ENCODE data around the gene EIF4G3. TPM values are rescaled to one million over a fixed set of nuclear protein-coding genes. Genes with fewer than 3 reads are reported as not detected.
"Not testable (repeated sequence)": the region's sequence is repeated elsewhere in the genome, so short reads cannot be mapped to it uniquely, and the experiment has no call there.

Gene EIF4G3
- total RNA-seq, 1 donor from 2014 or later, result 97.4 TPM

DNA sequence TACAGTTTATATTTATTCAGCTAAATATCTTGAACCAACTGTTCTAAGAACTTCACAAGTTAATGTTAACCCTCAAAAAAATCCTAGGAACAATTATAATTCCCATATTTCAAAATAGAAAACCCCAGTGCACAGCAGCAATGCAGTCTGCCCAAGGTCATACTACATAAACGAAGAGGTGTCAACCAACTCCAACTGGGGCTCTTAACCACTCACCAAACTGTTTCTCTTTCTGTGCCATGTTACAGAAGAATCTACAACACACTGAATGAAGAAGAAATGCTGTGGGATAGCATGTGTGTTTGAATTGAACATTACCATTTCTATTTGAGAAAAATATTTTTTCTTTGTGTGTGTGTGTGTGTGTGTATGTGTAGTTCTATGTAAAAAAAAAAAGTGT is 35.7 kb downstream of the EIF4G3 start:
- no peak for DNase-seq (ENCODE audit: low spot score, unreplicated experiment)
- Mint-ChIP-seq H3K4me1 (ENCODE audit: low read depth) (peaks cover 2% of the 10 kb centered on the region), H3K9me3 (ENCODE audit: low read depth) (no peaks in the 10 kb centered on the region), H3K27ac (no peak overlapping the region), H3K4me3 (ENCODE audit: low read depth) (no peak overlapping the region), H3K36me3 (ENCODE audit: insufficient read depth) (peaks cover 9% of the 10 kb centered on the region), H3K27me3 (no peaks in the 10 kb centered on the region)
- TF ChIP-seq, protein P1, sequence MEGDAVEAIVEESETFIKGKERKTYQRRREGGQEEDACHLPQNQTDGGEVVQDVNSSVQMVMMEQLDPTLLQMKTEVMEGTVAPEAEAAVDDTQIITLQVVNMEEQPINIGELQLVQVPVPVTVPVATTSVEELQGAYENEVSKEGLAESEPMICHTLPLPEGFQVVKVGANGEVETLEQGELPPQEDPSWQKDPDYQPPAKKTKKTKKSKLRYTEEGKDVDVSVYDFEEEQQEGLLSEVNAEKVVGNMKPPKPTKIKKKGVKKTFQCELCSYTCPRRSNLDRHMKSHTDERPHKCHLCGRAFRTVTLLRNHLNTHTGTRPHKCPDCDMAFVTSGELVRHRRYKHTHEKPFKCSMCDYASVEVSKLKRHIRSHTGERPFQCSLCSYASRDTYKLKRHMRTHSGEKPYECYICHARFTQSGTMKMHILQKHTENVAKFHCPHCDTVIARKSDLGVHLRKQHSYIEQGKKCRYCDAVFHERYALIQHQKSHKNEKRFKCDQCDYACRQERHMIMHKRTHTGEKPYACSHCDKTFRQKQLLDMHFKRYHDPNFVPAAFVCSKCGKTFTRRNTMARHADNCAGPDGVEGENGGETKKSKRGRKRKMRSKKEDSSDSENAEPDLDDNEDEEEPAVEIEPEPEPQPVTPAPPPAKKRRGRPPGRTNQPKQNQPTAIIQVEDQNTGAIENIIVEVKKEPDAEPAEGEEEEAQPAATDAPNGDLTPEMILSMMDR (IDR thresholded peaks at IDR 0.05; ENCODE audit: unreplicated experiment), result no peak

DNA sequence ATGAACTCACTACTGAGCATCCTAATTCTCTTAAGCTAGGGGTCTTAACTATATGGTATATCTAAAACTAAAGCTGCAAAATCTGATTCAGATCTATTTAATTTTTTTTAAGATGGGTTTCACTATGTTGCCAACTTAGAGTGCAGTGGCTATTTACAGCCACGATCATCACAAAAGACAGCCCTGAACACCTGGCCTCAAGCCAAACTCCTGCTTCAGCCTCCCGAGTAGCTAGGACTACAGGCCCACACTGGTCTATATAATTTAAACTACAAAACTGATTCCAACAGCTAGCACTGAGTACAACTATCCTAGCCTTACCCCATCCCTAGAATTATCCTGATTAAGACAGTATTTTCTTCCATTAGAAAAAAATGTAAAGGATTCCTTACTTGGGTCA is 37.1 kb downstream of the EIF4G3 start:
- Mint-ChIP-seq H3K9me3 (ENCODE audit: low read depth) (no peaks in the 10 kb centered on the region), H3K4me3 (ENCODE audit: low read depth) (no peak overlapping the region), H3K27ac (no peak overlapping the region), H3K36me3 (ENCODE audit: insufficient read depth) (peaks cover 18% of the 10 kb centered on the region), H3K4me1 (ENCODE audit: low read depth) (peaks cover 2% of the 10 kb centered on the region), H3K27me3 (no peaks in the 10 kb centered on the region)
- TF ChIP-seq, protein P1 (IDR thresholded peaks at IDR 0.05; ENCODE audit: unreplicated experiment), result no peak
- no peak for DNase-seq (ENCODE audit: low spot score, unreplicated experiment)

GRCh38 chr1:21136344-21136743 is 40.4 kb downstream of the EIF4G3 start:
- H3K27me3 Mint-ChIP-seq; DNase-seq (ENCODE audit: low spot score, unreplicated experiment); H3K4me3 Mint-ChIP-seq (ENCODE audit: low read depth); H3K4me1 Mint-ChIP-seq (ENCODE audit: low read depth); H3K27ac Mint-ChIP-seq; H3K9me3 Mint-ChIP-seq (ENCODE audit: low read depth): not testable (repeated sequence)
- H3K36me3 Mint-ChIP-seq (ENCODE audit: insufficient read depth), result peaks cover 18% of the 10 kb centered on the region

DNA sequence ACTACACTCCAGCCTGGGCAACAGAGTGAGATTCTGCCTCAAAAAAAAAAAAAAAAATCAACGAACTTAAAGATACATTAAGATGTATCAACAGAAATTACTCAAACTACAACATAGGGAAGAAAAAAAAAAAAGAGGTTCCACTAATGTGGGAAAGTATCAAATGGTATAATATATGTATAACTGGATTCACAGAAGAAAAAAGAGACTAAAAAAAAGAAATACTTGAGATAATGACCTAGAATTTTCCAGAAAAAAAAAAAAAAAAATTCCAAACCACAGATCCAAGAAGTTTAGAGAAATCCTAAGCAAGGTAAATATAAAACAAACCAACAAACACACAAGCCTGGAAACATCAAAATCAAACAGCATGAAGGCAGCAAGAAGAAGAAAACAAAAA is 45.5 kb downstream of the EIF4G3 start:
- H3K27ac Mint-ChIP-seq, result no peak overlapping the region
- DNase-seq (ENCODE audit: low spot score, unreplicated experiment), result no peak
- H3K4me1 Mint-ChIP-seq (ENCODE audit: low read depth), result no peaks in the 10 kb centered on the region
- no peaks in the 10 kb centered on the region for H3K27me3 Mint-ChIP-seq
- peaks cover 24% of the 10 kb centered on the region for H3K36me3 Mint-ChIP-seq (ENCODE audit: insufficient read depth)
- TF ChIP-seq, protein P1 (IDR thresholded peaks at IDR 0.05; ENCODE audit: unreplicated experiment), result no peak
- peaks cover 6% of the 10 kb centered on the region for H3K9me3 Mint-ChIP-seq (ENCODE audit: low read depth)
- no peak overlapping the region for H3K4me3 Mint-ChIP-seq (ENCODE audit: low read depth)

DNA sequence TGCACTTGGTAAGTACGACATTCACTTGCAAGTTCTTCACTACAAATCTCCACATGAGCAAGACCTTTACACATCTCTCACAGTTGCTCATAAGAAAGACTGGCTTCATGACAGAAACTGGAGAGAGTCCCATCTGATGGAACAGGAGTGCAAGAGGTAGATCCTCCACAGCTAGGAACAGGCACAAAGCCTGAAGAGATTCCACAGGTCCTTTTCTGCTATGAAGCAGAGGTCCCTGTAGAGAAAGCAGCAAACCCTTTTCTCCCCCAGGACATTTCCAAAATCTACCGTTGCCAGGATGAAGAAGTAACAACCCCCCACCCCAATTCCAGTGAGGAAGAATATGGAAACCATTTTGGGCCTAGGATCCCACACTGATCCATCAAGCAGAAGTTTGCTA is 47.3 kb downstream of the EIF4G3 start:
- Mint-ChIP-seq H3K4me1 (ENCODE audit: low read depth) (peaks cover 1% of the 10 kb centered on the region), H3K27me3 (no peaks in the 10 kb centered on the region), H3K27ac (peak overlapping the region; percentile 43), H3K36me3 (ENCODE audit: insufficient read depth) (peaks cover 18% of the 10 kb centered on the region), H3K9me3 (ENCODE audit: low read depth) (peaks cover 6% of the 10 kb centered on the region), H3K4me3 (ENCODE audit: low read depth) (no peak overlapping the region)
- TF ChIP-seq, protein P1 (IDR thresholded peaks at IDR 0.05; ENCODE audit: unreplicated experiment), result no peak
- DNase-seq (ENCODE audit: low spot score, unreplicated experiment), result no peak

DNA sequence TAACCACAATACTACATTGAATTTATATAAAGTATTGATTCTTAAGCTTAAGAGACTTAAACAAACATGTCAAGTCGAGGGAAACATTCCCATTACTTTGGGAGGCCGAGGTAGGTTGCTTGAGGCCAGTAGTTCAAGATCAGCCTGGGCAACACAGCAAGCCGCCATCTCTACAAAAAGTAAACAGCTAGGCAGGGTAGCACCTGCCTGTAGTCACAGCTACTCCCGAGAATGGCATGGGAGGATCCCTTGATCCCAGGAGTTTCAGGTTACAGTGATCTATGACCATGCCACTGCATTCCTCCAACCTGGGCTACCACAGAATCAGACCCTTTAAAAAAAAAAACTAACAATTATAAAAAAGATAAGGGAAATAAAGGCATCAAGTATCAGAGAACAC is 50.4 kb downstream of the EIF4G3 start:
- H3K27me3 Mint-ChIP-seq, result no peaks in the 10 kb centered on the region
- H3K4me3 Mint-ChIP-seq (ENCODE audit: low read depth), result no peak overlapping the region
- no peak for DNase-seq (ENCODE audit: low spot score, unreplicated experiment)
- TF ChIP-seq, protein P1 (IDR thresholded peaks at IDR 0.05; ENCODE audit: unreplicated experiment), result no peak
- H3K27ac Mint-ChIP-seq, result peak overlapping the region; percentile 20
- peaks cover 9% of the 10 kb centered on the region for H3K4me1 Mint-ChIP-seq (ENCODE audit: low read depth)
- peaks cover 5% of the 10 kb centered on the region for H3K9me3 Mint-ChIP-seq (ENCODE audit: low read depth)
- peaks cover 19% of the 10 kb centered on the region for H3K36me3 Mint-ChIP-seq (ENCODE audit: insufficient read depth)

Measured in progenitor cell of endocrine pancreas (in vitro differentiated cells).